ENCODE results near the gene TUBA1C. TPM values are rescaled to one million over a fixed set of nuclear protein-coding genes. Genes with fewer than 3 reads are reported as not detected.
A peak's percentile ranks its signal among the peaks of the same experiment; 100 is the strongest.

The TUBA1C gene
- total and polyA plus RNA-seq, 9 of the 15 experiments (the other 6 are each of a cell fraction or from before 2014, with no cell fraction given): 755 to 3,012 (median 914) TPM

DNA sequence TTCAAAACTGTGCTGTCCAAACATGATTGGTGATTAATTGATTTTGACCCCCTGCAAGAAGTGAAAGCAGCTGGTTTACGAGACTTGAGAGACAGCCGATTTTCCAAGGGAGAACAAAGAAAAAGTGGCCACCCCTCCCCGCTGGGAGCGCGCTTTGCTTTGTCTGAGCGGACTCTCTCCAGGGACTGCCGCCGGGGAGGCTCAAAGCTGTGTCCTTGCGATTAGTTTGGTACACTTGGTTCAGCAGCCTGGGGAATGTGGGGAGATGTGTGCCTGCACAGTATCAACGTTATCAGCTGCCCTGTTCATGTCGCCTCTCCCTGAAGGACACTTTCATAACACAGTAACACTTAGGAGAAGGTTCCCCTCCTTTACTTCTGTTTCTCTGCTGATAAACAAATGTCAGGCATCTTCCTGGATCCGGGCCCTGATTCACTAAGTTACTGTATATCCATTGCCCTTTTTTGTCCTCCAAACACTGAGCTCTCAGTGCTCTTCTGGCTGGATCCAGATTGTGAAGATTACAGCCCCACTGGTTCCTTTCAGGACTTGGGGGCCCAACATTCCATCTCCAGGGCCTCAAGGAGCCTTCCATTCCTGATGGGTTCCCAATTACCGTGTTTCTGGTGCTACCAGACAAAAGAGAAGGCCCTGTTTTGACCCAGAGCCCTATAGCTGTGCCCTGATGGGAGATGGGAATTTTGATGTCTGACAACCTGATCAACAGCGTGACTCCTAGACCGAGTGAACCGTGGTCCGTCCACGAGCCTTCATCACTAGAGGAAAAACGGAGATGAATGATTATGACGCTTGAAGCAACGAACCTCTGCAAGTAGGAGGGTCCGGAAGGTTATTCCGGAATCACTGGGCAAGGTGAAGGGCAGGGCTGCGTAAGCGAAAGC lies 31.7 kb upstream of the TUBA1C start (continued):
- TF ChIP-seq ZNF583 (CRISPR knock-in tag; IDR thresholded peaks at IDR 0.05) (no peak), BRF2 (IDR thresholded peaks at IDR 0.05; ENCODE audit: borderline replicate concordance, insufficient read depth, insufficient read length) (no peak), BCOR (IDR thresholded peaks at IDR 0.05) (peak; percentile 91), SMAD4 (CRISPR knock-in tag; conservative IDR thresholded peaks at IDR 0.05) (peak; percentile 99), ZNF668 (CRISPR knock-in tag; IDR thresholded peaks at IDR 0.05) (no peak), L3MBTL2 (IDR thresholded peaks at IDR 0.05) (no peak; the same call in 1 of the 2 replicates), ZNF436 (CRISPR knock-in tag; IDR thresholded peaks at IDR 0.05) (no peak), HDAC6 (IDR thresholded peaks at IDR 0.05; ENCODE audit: low read depth, low read length) (no peak), MYNN (IDR thresholded peaks at IDR 0.05) (peak; percentile 79), MYNN (CRISPR knock-in tag; IDR thresholded peaks at IDR 0.05) (no peak), ATF4 (CRISPR knock-in tag; IDR thresholded peaks at IDR 0.05) (no peak), TCFL5 (CRISPR knock-in tag; conservative IDR thresholded peaks at IDR 0.05) (no peak), RFX5 (IDR thresholded peaks at IDR 0.05; ENCODE audit: low read depth, low read length) (no peak), POLR2A (conservative IDR thresholded peaks at IDR 0.05) (no peak), ZNF696 (CRISPR knock-in tag; conservative IDR thresholded peaks at IDR 0.05) (no peak), U2AF2 (optimal IDR thresholded peaks at IDR 0.05; ENCODE audit: low read depth, low read length) (no peak), ZKSCAN8 (CRISPR knock-in tag; IDR thresholded peaks at IDR 0.05) (peak; percentile 84), ZNF239 (CRISPR knock-in tag; IDR thresholded peaks at IDR 0.05) (no peak), RFX1 (IDR thresholded peaks at IDR 0.05) (no peak), SMARCA5 (IDR thresholded peaks at IDR 0.05) (no peak), BDP1 (IDR thresholded peaks at IDR 0.05; ENCODE audit: insufficient read depth, insufficient read length) (no peak)
- TF ChIP-seq, protein P1, sequence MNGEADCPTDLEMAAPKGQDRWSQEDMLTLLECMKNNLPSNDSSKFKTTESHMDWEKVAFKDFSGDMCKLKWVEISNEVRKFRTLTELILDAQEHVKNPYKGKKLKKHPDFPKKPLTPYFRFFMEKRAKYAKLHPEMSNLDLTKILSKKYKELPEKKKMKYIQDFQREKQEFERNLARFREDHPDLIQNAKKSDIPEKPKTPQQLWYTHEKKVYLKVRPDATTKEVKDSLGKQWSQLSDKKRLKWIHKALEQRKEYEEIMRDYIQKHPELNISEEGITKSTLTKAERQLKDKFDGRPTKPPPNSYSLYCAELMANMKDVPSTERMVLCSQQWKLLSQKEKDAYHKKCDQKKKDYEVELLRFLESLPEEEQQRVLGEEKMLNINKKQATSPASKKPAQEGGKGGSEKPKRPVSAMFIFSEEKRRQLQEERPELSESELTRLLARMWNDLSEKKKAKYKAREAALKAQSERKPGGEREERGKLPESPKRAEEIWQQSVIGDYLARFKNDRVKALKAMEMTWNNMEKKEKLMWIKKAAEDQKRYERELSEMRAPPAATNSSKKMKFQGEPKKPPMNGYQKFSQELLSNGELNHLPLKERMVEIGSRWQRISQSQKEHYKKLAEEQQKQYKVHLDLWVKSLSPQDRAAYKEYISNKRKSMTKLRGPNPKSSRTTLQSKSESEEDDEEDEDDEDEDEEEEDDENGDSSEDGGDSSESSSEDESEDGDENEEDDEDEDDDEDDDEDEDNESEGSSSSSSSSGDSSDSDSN (IDR thresholded peaks at IDR 0.05; ENCODE audit: borderline replicate concordance in 1 of 2, low read depth in 2 of 2, low read length in 2 of 2): peak in 1 of 2 experiments; percentile 95; a peak in 3 of 4 replicates
- TF ChIP-seq, protein P2, sequence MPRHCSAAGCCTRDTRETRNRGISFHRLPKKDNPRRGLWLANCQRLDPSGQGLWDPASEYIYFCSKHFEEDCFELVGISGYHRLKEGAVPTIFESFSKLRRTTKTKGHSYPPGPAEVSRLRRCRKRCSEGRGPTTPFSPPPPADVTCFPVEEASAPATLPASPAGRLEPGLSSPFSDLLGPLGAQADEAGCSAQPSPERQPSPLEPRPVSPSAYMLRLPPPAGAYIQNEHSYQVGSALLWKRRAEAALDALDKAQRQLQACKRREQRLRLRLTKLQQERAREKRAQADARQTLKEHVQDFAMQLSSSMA (CRISPR knock-in tag; IDR thresholded peaks at IDR 0.05): no peak
- TF ChIP-seq, protein P3, sequence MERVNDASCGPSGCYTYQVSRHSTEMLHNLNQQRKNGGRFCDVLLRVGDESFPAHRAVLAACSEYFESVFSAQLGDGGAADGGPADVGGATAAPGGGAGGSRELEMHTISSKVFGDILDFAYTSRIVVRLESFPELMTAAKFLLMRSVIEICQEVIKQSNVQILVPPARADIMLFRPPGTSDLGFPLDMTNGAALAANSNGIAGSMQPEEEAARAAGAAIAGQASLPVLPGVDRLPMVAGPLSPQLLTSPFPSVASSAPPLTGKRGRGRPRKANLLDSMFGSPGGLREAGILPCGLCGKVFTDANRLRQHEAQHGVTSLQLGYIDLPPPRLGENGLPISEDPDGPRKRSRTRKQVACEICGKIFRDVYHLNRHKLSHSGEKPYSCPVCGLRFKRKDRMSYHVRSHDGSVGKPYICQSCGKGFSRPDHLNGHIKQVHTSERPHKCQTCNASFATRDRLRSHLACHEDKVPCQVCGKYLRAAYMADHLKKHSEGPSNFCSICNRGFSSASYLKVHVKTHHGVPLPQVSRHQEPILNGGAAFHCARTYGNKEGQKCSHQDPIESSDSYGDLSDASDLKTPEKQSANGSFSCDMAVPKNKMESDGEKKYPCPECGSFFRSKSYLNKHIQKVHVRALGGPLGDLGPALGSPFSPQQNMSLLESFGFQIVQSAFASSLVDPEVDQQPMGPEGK (CRISPR knock-in tag; IDR thresholded peaks at IDR 0.05; ENCODE audit: borderline replicate concordance): no peak

Measured in K562 (cell line).